GM18909 (cell line): ENCODE results near the gene PHF2.

Source experiments
- ATAC-seq: cut with Tn5 transposase; IDR thresholded peaks from one replicate; pipeline ENCODE4 v1.9.1; 2021; ENCODE audit warnings: mild to moderate bottlenecking; ENCODE audit not compliant: unreplicated experiment, poor library complexity

PHF2 gene

GRCh38 chr9:93576258-93577077 lies at the start of gene PHF2:
Gene PHF2 (plus strand): TSS chr9:93576584. CDS start chr9:93576774, 190 bp downstream.
- peak; percentile 41 for ATAC-seq

DNA sequence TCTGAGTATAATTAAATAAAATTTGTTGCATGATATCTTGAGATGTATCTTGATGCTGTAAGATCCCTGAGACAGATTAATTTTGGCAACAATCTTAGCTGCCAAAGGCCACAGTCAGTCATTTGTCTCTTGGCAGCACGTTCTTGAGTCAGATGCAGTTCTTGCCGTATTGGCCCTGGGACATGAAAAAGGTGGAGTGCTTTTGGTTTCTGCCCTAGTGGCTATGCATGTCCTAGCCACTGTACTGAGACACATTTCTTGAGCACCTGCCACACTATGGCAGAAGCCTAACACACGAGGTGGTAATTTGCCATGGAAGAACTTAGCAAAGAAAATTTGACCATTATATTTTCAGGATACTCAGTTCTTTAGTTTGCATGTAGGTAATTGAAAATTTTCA lies 45.0 kb upstream of the PHF2 start:
- no peak for ATAC-seq

DNA sequence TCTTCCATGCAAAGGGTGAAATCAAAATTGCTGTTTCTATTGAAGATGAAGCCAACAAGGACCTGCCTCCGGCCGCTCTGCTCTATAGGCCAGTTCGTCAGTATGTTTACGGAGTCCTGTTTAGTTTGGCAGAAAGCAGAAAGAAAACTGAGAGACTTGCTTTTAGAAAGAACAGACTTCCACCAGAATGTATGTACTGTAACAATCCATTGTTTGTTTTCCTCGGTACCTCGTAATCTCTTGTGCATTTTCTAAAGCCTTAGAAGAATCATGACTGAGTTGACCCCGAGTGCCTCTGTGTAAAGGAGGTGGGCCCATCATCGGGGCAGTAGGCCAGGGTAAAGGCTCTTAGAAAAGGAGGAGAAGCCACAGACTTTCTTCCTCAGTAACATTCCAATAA lies 44.2 kb upstream of the PHF2 start:
- no peak for ATAC-seq

GRCh38 chr9:93533863-93534262 lies 42.5 kb upstream of the PHF2 start:
- ATAC-seq, result no peak

GRCh38 chr9:93536167-93536566 lies 40.2 kb upstream of the PHF2 start:
- no peak for ATAC-seq

DNA sequence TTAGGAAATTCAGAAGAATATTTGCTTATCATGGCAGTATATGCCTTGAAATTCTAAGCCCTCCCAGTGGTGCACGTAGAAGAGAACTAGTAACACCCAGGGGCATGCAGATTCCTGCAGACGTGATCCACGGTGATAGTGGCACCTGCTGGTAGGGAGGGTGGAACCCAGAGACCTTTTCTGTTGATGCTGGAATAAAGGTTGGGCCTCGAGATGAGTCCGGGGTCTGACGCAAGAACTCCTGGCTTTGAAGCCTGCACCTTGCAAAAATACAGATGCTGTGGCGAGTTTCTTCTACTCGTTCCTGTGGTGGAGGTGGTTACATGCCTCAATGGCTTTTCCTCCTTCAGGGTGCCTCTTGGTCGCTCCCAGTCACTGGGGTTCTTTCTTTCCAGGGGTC lies 39.5 kb upstream of the PHF2 start:
- no peak for ATAC-seq

DNA sequence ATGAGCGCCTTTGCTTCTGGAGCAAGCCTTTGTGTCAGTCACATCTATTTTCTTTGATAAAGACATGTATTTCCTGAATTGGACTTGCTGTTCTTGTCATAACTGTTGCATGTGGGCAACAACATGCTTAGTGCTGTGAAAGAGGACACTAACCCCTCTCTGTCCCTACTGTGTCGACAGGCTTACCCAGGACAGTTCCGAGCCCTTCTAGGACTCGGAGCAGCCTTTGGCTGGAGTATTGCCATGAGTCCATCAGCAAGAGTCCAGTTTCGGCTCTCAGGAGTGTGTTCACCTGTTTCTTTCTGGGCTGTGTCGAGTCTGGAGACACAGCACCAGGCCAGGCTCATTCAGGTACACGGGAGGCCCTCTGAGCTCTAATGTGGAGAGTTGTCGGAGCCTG lies 36.1 kb upstream of the PHF2 start:
- ATAC-seq, result no peak

DNA sequence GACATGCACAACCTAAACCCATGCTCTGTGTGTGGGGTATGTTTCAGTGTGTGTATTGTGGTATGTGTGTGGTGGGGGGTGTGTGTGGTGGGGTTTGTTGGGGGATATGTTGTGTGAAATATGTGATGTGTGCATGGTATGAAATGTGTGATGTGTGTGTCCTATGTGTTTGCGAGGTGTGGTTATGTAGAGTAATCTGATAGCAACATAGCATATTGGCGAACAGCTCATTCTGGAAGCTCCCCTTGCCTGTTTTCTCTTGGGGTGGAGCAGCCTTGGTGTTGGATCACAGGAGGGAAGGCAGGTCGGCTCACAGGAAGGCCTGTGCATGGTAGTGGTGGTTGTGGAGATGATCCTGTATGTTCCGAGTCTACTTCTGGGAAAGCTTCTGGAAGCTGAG lies 35.4 kb upstream of the PHF2 start:
- ATAC-seq, result no peak

DNA sequence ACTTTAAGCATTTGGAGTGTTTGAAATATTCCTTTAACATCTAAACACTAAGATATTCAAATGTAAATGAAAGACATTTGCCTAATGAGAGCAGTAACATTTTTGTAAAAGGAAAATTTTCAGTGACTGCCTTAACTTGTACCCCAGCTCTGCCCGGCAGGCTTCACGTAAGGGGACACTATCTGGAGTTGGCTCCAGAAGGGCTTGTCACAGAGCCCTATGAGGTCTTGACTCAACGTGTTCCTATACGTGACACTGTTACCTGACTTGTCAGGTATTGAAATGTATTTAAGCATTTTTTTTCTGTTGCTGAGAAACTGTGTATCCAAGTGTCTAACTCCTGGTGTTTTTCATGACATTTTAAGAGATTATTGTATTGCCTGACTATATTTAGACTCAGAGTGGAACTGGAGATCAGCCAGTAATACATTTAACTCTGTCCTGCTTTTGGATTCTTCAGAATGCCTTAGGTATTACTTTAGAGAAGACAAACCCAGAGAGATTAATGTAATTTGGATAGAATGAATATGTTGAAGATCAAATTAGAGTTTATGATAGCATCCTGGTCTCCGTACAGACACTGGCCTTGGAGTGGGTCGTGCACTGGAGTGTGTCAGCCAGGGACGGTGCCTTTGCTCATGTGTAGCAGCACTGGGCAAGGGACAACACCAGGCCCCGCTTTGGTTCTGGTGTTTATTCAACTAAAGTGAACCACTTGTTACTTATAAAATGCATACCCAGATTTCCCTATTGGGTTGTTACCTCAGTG lies 34.6 kb upstream of the PHF2 start:
- ATAC-seq, result no peak

DNA sequence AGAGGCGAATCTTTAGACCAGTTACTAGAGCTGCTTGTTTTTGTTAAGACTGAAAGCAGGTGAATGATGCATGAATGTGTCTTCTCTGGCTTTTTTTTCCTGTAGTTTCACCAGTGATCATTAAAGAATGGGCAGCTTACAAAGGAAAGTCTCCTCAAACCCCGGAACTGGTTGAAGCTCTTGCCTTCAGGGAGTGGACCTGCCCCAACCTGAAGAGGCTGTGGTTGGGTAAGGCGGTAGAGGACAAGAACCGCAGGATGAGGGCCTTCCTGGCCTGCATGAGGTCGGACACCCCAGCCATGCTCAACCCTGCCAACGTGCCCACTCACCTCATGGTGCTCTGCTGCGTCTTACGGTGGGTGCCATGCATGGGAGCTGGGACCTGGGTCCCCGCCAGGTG lies 33.3 kb upstream of the PHF2 start:
- ATAC-seq, result no peak

DNA sequence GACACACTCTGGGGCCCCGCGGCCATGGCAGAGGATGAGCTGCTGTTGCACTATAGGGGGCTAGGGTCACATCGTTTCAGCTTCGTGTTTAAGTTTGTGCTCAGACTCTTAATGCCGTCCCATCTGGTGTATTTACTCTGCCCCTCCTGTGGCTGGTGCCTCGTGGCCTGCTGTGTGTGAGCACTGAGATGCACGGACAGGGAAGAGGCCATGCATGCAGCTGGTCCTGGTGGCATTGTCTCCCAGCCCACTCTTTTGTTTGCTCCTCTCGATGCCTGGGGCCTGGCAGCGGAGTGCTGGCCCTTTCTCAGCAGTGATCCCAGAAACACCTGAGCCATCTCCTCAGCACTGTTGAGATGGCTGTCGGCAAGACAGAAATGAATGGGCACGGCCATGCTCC lies 30.0 kb upstream of the PHF2 start:
- ATAC-seq, result no peak

DNA sequence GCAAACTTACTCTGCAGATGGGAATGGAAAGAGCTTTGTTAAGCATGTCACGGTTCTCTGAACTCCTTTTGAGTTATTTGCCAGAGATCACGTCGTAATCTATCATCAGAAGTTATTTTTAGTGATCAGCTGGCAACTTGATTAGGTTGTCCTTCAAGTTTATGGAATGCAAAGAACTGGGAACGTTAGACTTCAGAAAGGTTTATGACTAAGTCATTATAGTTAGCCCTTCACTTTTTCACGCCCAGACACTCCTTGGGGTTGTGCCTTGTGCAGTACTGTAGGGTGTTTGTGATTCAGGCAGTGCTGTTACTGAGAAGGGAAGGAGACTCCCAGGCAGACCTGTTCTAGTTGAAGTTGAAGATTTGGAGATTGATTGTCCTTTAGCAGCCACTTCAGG lies 26.8 kb upstream of the PHF2 start:
- no peak for ATAC-seq

DNA sequence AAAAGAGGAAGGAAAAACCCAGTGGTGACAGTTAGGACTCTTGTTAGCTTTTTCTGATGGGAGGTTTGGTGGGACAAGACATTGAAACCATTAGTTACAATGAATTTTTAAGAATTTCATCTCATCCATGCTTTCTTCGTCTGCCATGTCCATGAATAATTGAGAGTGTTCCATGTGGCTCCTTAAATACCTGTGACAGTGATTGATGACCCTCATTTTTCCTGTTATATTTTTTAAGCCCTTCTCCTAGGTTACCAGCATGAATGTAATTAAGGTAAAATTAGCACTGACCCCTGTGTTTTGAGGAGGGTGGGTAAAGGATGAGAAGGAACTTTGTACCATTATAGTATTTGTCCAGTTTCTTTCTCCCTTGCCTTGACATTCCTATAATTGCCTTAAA lies 23.5 kb upstream of the PHF2 start:
- no peak for ATAC-seq

- no peak for ATAC-seq
These were observed 21.0 kb upstream of the PHF2 start for GRCh38 chr9:93555370-93555769.

DNA sequence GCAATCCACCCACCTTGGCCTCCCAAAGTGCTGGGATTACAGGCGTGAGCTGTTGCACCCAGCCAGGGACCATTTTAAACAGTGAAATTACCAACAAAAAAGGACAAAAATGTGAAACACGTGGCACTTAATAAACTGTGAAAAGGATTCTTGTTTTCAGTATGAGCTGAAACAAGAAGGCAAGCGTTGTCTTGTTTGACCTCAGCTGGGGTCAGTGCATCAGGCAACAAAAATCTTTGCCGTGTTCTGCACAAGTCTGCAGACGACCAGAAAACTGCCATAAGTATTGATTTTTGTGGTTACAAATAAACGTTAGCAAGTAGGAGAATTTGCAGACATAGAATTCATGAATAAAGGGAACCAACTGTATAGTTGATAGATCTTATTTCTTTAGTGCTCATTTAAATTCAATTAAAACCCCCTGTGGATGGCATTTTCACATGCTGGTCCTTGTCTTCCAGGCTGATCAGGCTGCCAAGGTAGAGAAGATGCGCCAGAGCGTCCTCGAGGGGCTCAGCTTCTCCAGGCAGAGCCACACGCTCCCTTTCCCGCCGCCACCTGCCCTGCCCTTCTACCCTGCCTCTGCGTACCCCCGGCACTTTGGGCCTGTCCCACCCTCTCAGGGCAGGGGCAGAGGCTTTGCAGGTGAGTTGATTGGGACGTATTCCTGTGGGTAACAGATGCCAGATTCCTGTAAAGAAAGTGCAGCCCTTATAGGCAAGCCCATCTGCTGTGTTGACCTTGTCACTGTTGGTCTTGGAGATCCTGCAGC lies 18.8 kb upstream of the PHF2 start:
- ATAC-seq, result no peak

DNA sequence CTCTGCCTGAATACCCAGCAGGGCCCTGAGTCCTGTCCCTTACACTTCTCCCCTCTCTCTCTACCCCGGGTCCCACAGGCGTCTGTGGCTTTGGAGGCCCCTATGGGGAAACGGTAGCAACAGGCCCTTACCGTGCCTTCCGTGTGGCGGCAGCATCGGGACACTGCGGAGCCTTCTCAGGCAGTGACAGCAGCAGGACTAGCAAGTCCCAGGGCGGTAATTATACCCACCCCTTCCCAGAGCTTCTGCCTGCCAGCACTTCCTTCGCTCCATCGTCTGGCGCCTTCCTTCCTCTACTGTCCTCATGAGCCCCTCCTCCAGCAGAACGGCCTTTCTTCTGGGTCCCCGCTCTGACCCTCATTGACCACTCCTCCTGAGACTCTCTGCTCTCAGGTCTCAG lies 17.9 kb upstream of the PHF2 start:
- no peak for ATAC-seq

DNA sequence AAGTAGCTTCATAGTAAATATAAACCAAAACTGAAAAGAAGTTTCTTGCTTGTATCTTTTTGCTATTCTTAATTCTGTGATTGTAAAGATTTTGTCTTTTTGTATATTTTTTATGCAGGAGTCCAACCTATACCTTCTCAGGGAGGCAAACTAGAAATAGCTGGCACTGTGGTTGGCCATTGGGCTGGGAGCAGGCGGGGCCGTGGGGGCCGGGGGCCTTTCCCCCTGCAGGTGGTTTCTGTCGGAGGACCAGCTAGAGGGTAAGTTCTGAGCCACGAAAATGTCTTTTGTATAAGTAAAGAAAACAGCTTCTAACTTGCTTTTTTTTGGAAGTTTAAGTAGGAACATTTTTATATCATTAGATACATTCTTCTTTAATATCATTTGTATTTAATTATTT lies 15.4 kb upstream of the PHF2 start:
- ATAC-seq, result no peak

- ATAC-seq, result no peak
These were observed 14.2 kb upstream of the PHF2 start for GRCh38 chr9:93562157-93562556.

- ATAC-seq, result no peak
These were observed 11.3 kb upstream of the PHF2 start for GRCh38 chr9:93565089-93565488.

GRCh38 chr9:93566408-93567270 lies 9.7 kb upstream of the PHF2 start:
- ATAC-seq, result peak; percentile 87
